Kidney (tissue), 22 donors: ENCODE data around the gene ENAH. TPM values are rescaled to one million over a fixed set of nuclear protein-coding genes. Genes with fewer than 3 reads are reported as not detected.

Source experiments
- DNase-seq, 5 donors: peaks; one replicate each; pipeline ENCODE4 v3.0.0-alpha.2; 2013 to 2020
- FAIRE-seq: peaks from 2 replicates; lab custom pipeline; 2012; peaks lifted over from hg19 to GRCh38; lab: Jason Lieb, UNC
- H3K27ac ChIP-seq, 2 donors: one replicate each; pipeline ENCODE4 v1.7.0; 2013; ENCODE audit warnings: low read depth in 2 of 2, low read length in 2 of 2, inconsistent platforms in 1 of 2
- H3K27me3 ChIP-seq: one replicate; pipeline ENCODE4 v1.7.1; 2013; ENCODE audit warnings: low read length, inconsistent platforms; ENCODE audit not compliant: control insufficient read depth, insufficient read depth
- H3K36me3 ChIP-seq, 3 donors: one replicate each; pipeline versions ENCODE4 v1.7.0 to v1.7.1; 2013; ENCODE audit warnings: low read length in 3 of 3, control low read depth in 1 of 3, inconsistent platforms in 1 of 3; ENCODE audit not compliant: insufficient read depth in 3 of 3, control insufficient read depth in 2 of 3
- H3K4me1 ChIP-seq, 3 donors: one replicate each; pipeline versions ENCODE4 v1.7.0 to v1.7.1; 2013; ENCODE audit warnings: low read length in 3 of 3, inconsistent platforms in 1 of 3, low read depth in 1 of 3; ENCODE audit not compliant: control insufficient read depth in 2 of 3, insufficient read depth in 2 of 3
- H3K4me3 ChIP-seq, 3 donors: one replicate each; pipeline versions ENCODE4 v1.7.0 to v1.8.1; 2013; ENCODE audit warnings: low read length in 3 of 3, control low read depth in 1 of 3, inconsistent platforms in 1 of 3
- H3K9ac ChIP-seq, 3 donors: one replicate each; pipeline versions ENCODE4 v1.7.0 to v1.7.1; 2013; ENCODE audit warnings: low read length in 3 of 3, control low read depth in 1 of 3, inconsistent platforms in 1 of 3
- H3K9me3 ChIP-seq, 3 donors: one replicate each; pipeline versions ENCODE4 v1.7.0 to v1.7.1; 2013; ENCODE audit warnings: low read length in 3 of 3, control low read depth in 1 of 3, inconsistent platforms in 1 of 3; ENCODE audit not compliant: control insufficient read depth in 2 of 3, insufficient read depth in 1 of 3
- intact Hi-C: fragments of 100-400 bp; cut with DNase I; formaldehyde crosslinking; loops from one replicate; pipeline ENCODE4 v1.11.1; 2022
- long read RNA-seq, 10 donors: library from polyadenylated mRNA in 1 of 10; unstranded in 1 of 10; transcript quantifications; one replicate each; pipeline ENCODE4 v2.0.0 and lab custom pipeline, GENCODE V29; 2021 to 2026
- polyA plus RNA-seq: library from polyadenylated mRNA; stranded (reverse); fragments of 350-450 nt; fragmentation: Illumina TruSeq; extraction: RNeasy Lipid Tissue Mini Kit (QIAGEN cat#74804); gene quantifications from one replicate; pipeline ENCODE4 v1.2.3, GENCODE V29; 2014; ENCODE audit warnings: low read depth, low replicate concordance; ENCODE audit not compliant: insufficient read depth
- total RNA-seq: library from RNA; stranded (reverse); fragmentation: NEBNext Ultra II Directional; extraction: Animal tissue kit (Norgen Biotek cat#: 25700); gene quantifications from one replicate; pipeline ENCODE4 v1.2.1, GENCODE V29; 2021
- TF ChIP-seq, protein P1 (sequence below): IDR thresholded peaks from 3 replicates; pipeline ENCODE4 v1.5.1; 2012; ENCODE audit warnings: mild to moderate bottlenecking, moderate library complexity, borderline replicate concordance; ENCODE audit not compliant: insufficient read depth; ENCODE audit errors: extremely low read depth
- donor health status: control.
- donor health status: control.
- donor health status: control.
- donor health status: control.
- donor health status: control.
- donor health status: DM: yes; HTN: yes; CAD: no.
- donor health status: Normal renal cell carcinoma (clear cell type).

Gene ENAH
- 42.3 TPM for total RNA-seq
- 6.2 TPM for polyA plus RNA-seq
- long read RNA-seq, donor 1, partial matches to known transcripts = 0 of 4 reads
- long read RNA-seq, donor 1, other reads (novel, unspliced or antisense) = 0 of 4 reads
- long read RNA-seq, donor 2, full-length matches to known transcripts = 10 of 15 reads
- long read RNA-seq, donor 2, partial matches to known transcripts = 5 of 15 reads
- long read RNA-seq, donor 2, other reads (novel, unspliced or antisense) = 0 of 15 reads
- long read RNA-seq, donor 3, partial matches to known transcripts = 40 of 576 reads
- long read RNA-seq, donor 3, other reads (novel, unspliced or antisense) = 533 of 576 reads
- long read RNA-seq, donor 4, full-length matches to known transcripts = 11 of 556 reads
- long read RNA-seq, donor 4, partial matches to known transcripts = 531 of 556 reads
- long read RNA-seq, donor 4, other reads (novel, unspliced or antisense) = 14 of 556 reads
- long read RNA-seq, donor 5 = 0 reads
- long read RNA-seq, donor 6, partial matches to known transcripts = 0 of 2 reads
- long read RNA-seq, donor 6, other reads (novel, unspliced or antisense) = 0 of 2 reads
- long read RNA-seq, donor 7, full-length matches to known transcripts = 3 of 10 reads
- long read RNA-seq, donor 7, partial matches to known transcripts = 1 of 10 reads
- long read RNA-seq, donor 7, other reads (novel, unspliced or antisense) = 6 of 10 reads
- long read RNA-seq, donor 8, full-length matches to known transcripts = 9 of 9 reads
- long read RNA-seq, donor 8, partial matches to known transcripts = 0 of 9 reads
- long read RNA-seq, donor 8, other reads (novel, unspliced or antisense) = 0 of 9 reads
- long read RNA-seq, donor 9, partial matches to known transcripts = 8 of 9 reads
- long read RNA-seq, donor 9, other reads (novel, unspliced or antisense) = 0 of 9 reads
- long read RNA-seq, donor 10, full-length matches to known transcripts = 7 of 7 reads
- long read RNA-seq, donor 10, partial matches to known transcripts = 0 of 7 reads
- long read RNA-seq, donor 10, other reads (novel, unspliced or antisense) = 0 of 7 reads

- Histone ChIP-seq H3K27ac (peak within 1 kb of the TSS; percentile 92 to 93), H3K36me3 (no peaks in the 10 kb centered on the region), H3K9ac (peak within 1 kb of the TSS; percentile 81 to 91 (median 86)), H3K9me3 (no peaks in the 10 kb centered on the region), H3K4me3 (peak within 1 kb of the TSS; percentile 84 to 86 (median 86)), H3K4me1 (peaks cover 0 to 4% (median 3%) of the 10 kb centered on the region in 3 donors), H3K27me3 (no peaks in the 10 kb centered on the region)
- TF ChIP-seq, protein P1, sequence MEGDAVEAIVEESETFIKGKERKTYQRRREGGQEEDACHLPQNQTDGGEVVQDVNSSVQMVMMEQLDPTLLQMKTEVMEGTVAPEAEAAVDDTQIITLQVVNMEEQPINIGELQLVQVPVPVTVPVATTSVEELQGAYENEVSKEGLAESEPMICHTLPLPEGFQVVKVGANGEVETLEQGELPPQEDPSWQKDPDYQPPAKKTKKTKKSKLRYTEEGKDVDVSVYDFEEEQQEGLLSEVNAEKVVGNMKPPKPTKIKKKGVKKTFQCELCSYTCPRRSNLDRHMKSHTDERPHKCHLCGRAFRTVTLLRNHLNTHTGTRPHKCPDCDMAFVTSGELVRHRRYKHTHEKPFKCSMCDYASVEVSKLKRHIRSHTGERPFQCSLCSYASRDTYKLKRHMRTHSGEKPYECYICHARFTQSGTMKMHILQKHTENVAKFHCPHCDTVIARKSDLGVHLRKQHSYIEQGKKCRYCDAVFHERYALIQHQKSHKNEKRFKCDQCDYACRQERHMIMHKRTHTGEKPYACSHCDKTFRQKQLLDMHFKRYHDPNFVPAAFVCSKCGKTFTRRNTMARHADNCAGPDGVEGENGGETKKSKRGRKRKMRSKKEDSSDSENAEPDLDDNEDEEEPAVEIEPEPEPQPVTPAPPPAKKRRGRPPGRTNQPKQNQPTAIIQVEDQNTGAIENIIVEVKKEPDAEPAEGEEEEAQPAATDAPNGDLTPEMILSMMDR = no peak
- DNase-seq (peak; percentile 86 to 95 (median 93)), FAIRE-seq (no peak)
- intact Hi-C loops = no loop called here
Measured at GRCh38 chr1:225652729-225653462, at the start of gene ENAH. TSS of gene ENAH (minus strand) at chr1:225653123. CDS start at chr1:225652690, 433 bp downstream.

DNA sequence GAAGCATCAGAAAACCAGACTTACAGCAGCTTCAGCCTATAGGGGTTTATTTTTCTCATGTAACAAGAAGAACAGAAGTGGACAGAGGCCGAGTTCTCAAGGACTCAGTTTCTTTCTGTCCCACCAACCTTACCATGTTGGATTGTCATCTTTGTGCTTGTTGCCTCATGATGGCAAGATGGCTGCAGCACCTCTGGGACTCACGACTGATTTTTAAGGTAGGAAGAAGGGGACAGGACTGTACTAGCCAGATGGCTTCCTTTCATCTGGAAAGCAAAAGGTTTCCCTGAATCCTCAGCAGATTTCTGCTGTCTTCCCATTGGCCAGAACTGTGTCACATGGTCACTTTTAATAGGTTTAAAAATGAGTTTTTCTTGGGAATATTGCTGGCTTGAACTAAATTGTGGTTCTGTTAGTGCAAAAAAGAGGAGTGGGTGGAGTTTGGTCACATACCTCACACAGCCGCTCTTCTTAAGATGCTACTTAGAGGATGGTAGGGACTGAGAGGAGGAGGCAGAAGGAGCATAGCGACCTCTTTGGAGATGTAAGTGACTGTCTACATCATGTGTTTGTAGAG is 48.1 kb upstream of the ENAH start:
- TF ChIP-seq, protein P1 = no peak
- no peaks in the 10 kb centered on the region for H3K4me1 ChIP-seq
- FAIRE-seq (no peak), DNase-seq (no peak)
- no peak overlapping the region for H3K4me3 ChIP-seq
- no peak overlapping the region for H3K27ac ChIP-seq
- no peaks in the 10 kb centered on the region for H3K36me3 ChIP-seq
- H3K9ac ChIP-seq = no peak overlapping the region
- H3K27me3 ChIP-seq = no peaks in the 10 kb centered on the region
- H3K9me3 ChIP-seq = no peaks in the 10 kb centered on the region
- intact Hi-C loops = no loop called here

- Histone ChIP-seq H3K36me3 (no peaks in the 10 kb centered on the region), H3K4me3 (no peak overlapping the region), H3K4me1 (no peaks in the 10 kb centered on the region), H3K27ac (no peak overlapping the region), H3K27me3 (no peaks in the 10 kb centered on the region), H3K9ac (no peak overlapping the region), H3K9me3 (no peaks in the 10 kb centered on the region)
- intact Hi-C loops = no loop called here
- DNase-seq (peak in 2 of 5 donors; percentile 55 to 58), FAIRE-seq (no peak)
- TF ChIP-seq, protein P1 = no peak
Measured at GRCh38 chr1:225700164-225700821, 47.4 kb upstream of the ENAH start.
